HepG2 (cell line): Measurements from ENCODE around the gene KSR1. TPM values are rescaled to one million over a fixed set of nuclear protein-coding genes. Genes with fewer than 3 reads are reported as not detected.

ENCODE experiments used
- ATAC-seq: fragments of 200-7000 bp; cut with Tn5 transposase; 3 replicates; pipeline ENCODE4 v1.9.1; 2020; ENCODE audit warnings: mild to moderate bottlenecking, moderate library complexity
- BruUV-seq: library from RNA; stranded (reverse); fragments of 400-500 nt; replicated peaks from 2 replicates; lab custom pipeline; 2021; lab: Mats Ljungman, UMichigan
- CTCF ChIA-PET: fragments of 300-600 bp; formaldehyde crosslinking; extraction: SDS; loops from one replicate; lab custom pipeline; 2021; ENCODE audit warnings: low total read pairs, inconsistent platforms, low intra/inter-chr PET ratio; lab: Yijun Ruan, JAX
- POLR2A ChIA-PET: fragments of 350-600 bp; sonication (Branson Sonifier 250); formaldehyde crosslinking; loops from one replicate; lab custom pipeline; 2020; ENCODE audit warnings: antibody characterized with exemption, inconsistent platforms; lab: Yijun Ruan, JAX
- DNase-seq: peaks from one replicate; pipeline ENCODE4 v3.0.0-alpha.2; 2015; ENCODE audit warnings: low spot score
- FAIRE-seq: peaks from 3 replicates; lab custom pipeline; 2011; peaks lifted over from hg19 to GRCh38; lab: Jason Lieb, UNC
- H2AFZ ChIP-seq: one replicate; pipeline ENCODE4 v1.6.1; 2011; ENCODE audit warnings: low read length, inconsistent platforms
- H3K27ac ChIP-seq: fragments of 300-600 bp; 3 replicates; pipeline ENCODE4 v1.8.0; 2011; ENCODE audit warnings: mixed run types, mild to moderate bottlenecking, mixed read lengths, low read length, inconsistent platforms; ENCODE audit not compliant: insufficient read depth; ENCODE audit errors: extremely low read length
- H3K27me3 ChIP-seq, 2 experiments: fragments of 200-600 bp in 1 of 2; 2 replicates in 1 of 2; 3 replicates in 1 of 2; pipeline versions ENCODE4 v1.6.0 to v1.8.0; 2011; ENCODE audit warnings: low read length in 2 of 2, mild to moderate bottlenecking in 2 of 2, moderate library complexity in 2 of 2, inconsistent platforms in 1 of 2; ENCODE audit not compliant: insufficient read depth in 2 of 2, control insufficient read depth in 1 of 2
- H3K36me3 ChIP-seq, 2 experiments: fragments of 200-600 bp in 1 of 2; replicated peaks in 1 of 2; 2 replicates in 1 of 2; 3 replicates in 1 of 2; pipeline versions ENCODE4 v1.5.1 to v1.8.0; 2011; ENCODE audit warnings: low read length in 2 of 2, inconsistent platforms in 1 of 2; ENCODE audit not compliant: insufficient read depth in 2 of 2, control insufficient read depth in 1 of 2
- H3K4me1 ChIP-seq: 2 replicates; pipeline ENCODE4 v1.5.1; 2012; ENCODE audit warnings: low read length, inconsistent platforms; ENCODE audit not compliant: insufficient read depth
- H3K4me2 ChIP-seq: 2 replicates; pipeline ENCODE4 v1.6.0; 2011; ENCODE audit warnings: low read depth, low read length, inconsistent platforms
- H3K4me3 ChIP-seq, 3 experiments: fragments of 200-600 bp in 1 of 3; sonication (generic), shearing (Covaris generic) in 1 of 3; replicated peaks in 1 of 3; 2 replicates each; pipeline ENCODE4 v1.5.1; 2011 to 2016; ENCODE audit warnings: low read length in 3 of 3, inconsistent platforms in 2 of 3, low read depth in 2 of 3, mild to moderate bottlenecking in 2 of 3, control low read depth in 1 of 3, mixed read lengths in 1 of 3; ENCODE audit not compliant: insufficient read depth in 1 of 3
- H3K79me2 ChIP-seq: one replicate; pipeline ENCODE4 v1.6.1; 2011; ENCODE audit warnings: low read length, inconsistent platforms; ENCODE audit not compliant: insufficient read depth
- H3K9ac ChIP-seq: 2 replicates; pipeline ENCODE4 v1.6.0; 2011; ENCODE audit warnings: mild to moderate bottlenecking, low read depth, low read length, inconsistent platforms; ENCODE audit not compliant: insufficient read depth
- H3K9me3 ChIP-seq: 2 replicates; pipeline ENCODE4 v1.5.1; 2012; ENCODE audit warnings: mild to moderate bottlenecking, low read length
- H4K20me1 ChIP-seq: 2 replicates; pipeline ENCODE4 v1.6.0; 2011; ENCODE audit warnings: inconsistent platforms, mild to moderate bottlenecking, low read length, moderate library complexity; ENCODE audit not compliant: insufficient read depth
- ADNP ChIP-seq: sonication (generic); formaldehyde crosslinking; IDR thresholded peaks from 2 replicates; pipeline ENCODE4 v1.4.0; 2020; ENCODE audit warnings: missing genetic modification reagents
- ATF7-NPFF ChIP-seq: sonication (generic); formaldehyde crosslinking; IDR thresholded peaks from 2 replicates; pipeline ENCODE4 v1.8.1; 2023; ENCODE audit warnings: mild to moderate bottlenecking, low read depth, missing genetic modification reagents, moderate library complexity
- GABPA ChIP-seq, 2 experiments: IDR thresholded peaks; 2 replicates each; pipeline ENCODE4 v1.6.1; 2011 to 2016; ENCODE audit warnings: low read depth in 2 of 2, low read length in 1 of 2, missing biosample characterization in 1 of 2, missing genetic modification characterization in 1 of 2
- GMEB2 ChIP-seq: IDR thresholded peaks from 2 replicates; pipeline ENCODE4 v1.6.1; 2016; ENCODE audit warnings: missing biosample characterization, missing genetic modification reagents, low read depth
- MXD3 ChIP-seq: IDR thresholded peaks from 2 replicates; pipeline ENCODE4 v1.6.1; 2016; ENCODE audit warnings: mild to moderate bottlenecking, missing biosample characterization, missing genetic modification reagents
- NR1H2 ChIP-seq: sonication (generic); formaldehyde crosslinking; IDR thresholded peaks from 2 replicates; pipeline ENCODE4 v1.8.1; 2022; ENCODE audit warnings: low read depth, missing genetic modification reagents, borderline replicate concordance
- TAF15 ChIP-seq: fragments of 200-400 bp; formaldehyde crosslinking; IDR thresholded peaks from one replicate; pipeline ENCODE4 v1.6.1; 2018; ENCODE audit warnings: mild to moderate bottlenecking, low read depth, low read length; ENCODE audit not compliant: poor library complexity, severe bottlenecking
- TBP ChIP-seq: sonication (generic); formaldehyde crosslinking; IDR thresholded peaks from 2 replicates; pipeline ENCODE4 v1.5.0; 2020; ENCODE audit warnings: missing genetic modification reagents
- TFAP4 ChIP-seq: sonication (generic); IDR thresholded peaks from 2 replicates; pipeline ENCODE4 v1.6.1; 2016; ENCODE audit warnings: low read depth, borderline replicate concordance
- TFDP1 ChIP-seq: IDR thresholded peaks from 2 replicates; pipeline ENCODE4 v1.6.1; 2016; ENCODE audit warnings: missing compliant biosample characterization, missing genetic modification reagents, borderline replicate concordance
- ZNF121 ChIP-seq: sonication (generic); formaldehyde crosslinking; IDR thresholded peaks from 2 replicates; pipeline ENCODE4 v1.5.0; 2020; ENCODE audit warnings: mild to moderate bottlenecking, missing genetic modification reagents
- ZNF264 ChIP-seq: sonication (generic); formaldehyde crosslinking; IDR thresholded peaks from 2 replicates; pipeline ENCODE4 v1.4.0; 2020; ENCODE audit warnings: missing genetic modification reagents
- ZNF367 ChIP-seq: sonication (generic); formaldehyde crosslinking; IDR thresholded peaks from 2 replicates; pipeline ENCODE4 v1.4.0; 2020; ENCODE audit warnings: missing genetic modification reagents, borderline replicate concordance
- ZNF562 ChIP-seq: sonication (generic); formaldehyde crosslinking; IDR thresholded peaks from 2 replicates; pipeline ENCODE4 v1.8.0; 2022; ENCODE audit warnings: missing genetic modification reagents, borderline replicate concordance
- ZNF605 ChIP-seq: sonication (generic); formaldehyde crosslinking; IDR thresholded peaks from 2 replicates; pipeline ENCODE4 v1.8.0; 2022; ENCODE audit warnings: mild to moderate bottlenecking, missing genetic modification reagents
- ZNF703 ChIP-seq: sonication (generic); formaldehyde crosslinking; IDR thresholded peaks from 2 replicates; pipeline ENCODE4 v1.5.1; 2020; ENCODE audit warnings: missing genetic modification reagents, mild to moderate bottlenecking, moderate library complexity, borderline replicate concordance
- ZNF773 ChIP-seq: sonication (generic); formaldehyde crosslinking; IDR thresholded peaks from 2 replicates; pipeline ENCODE4 v1.4.0; 2020; ENCODE audit warnings: missing genetic modification reagents, borderline replicate concordance
- ZSCAN30 ChIP-seq: sonication (generic); formaldehyde crosslinking; IDR thresholded peaks from 2 replicates; pipeline ENCODE4 v1.5.0; 2020; ENCODE audit warnings: mild to moderate bottlenecking, missing genetic modification reagents
- WGBS: methylation state at CpG from one replicate; pipeline ENCODE4 v1.1.6; 2017; ENCODE audit warnings: low lambda C conversion rate; 5-methylcytosine and 5-hydroxymethylcytosine counted together
- in situ Hi-C: cut with HindIII; loops from 2 replicates; pipeline ENCODE4 v1.10.0; 2017; ENCODE audit warnings: low pct_unique_long_range_greater_than_20kb; ENCODE audit not compliant: extremely low pct_ligation_motif_present
- intact Hi-C: fragments of 100-400 bp; cut with micrococcal nuclease; formaldehyde crosslinking; loops from one replicate; pipeline ENCODE4 v1.10.0; 2022; ENCODE audit not compliant: unreplicated experiment
- polyA plus RNA-seq, 8 experiments: library from polyadenylated mRNA; depleted of rRNA in 3 of 8; stranded (reverse) in 7 of 8; unstranded in 1 of 8; fragments of >200 nt; fragmentation: Illumina TruSeq in 4 of 8; extraction: Trizol in 4 of 8; gene quantifications; 2 replicates each; pipeline versions ENCODE4 v1.2.1 to v1.2.3, GENCODE V29; 2011 to 2016; ENCODE audit warnings: low read depth in 4 of 8, missing spikeins in 1 of 8, mixed read lengths in 1 of 8; ENCODE audit not compliant: insufficient read depth in 1 of 8
- total RNA-seq, 5 experiments: library from RNA; depleted of rRNA; stranded (reverse); fragments of >200 nt; fragmentation: Illumina TruSeq; extraction: Trizol; gene quantifications; 2 replicates each; pipeline ENCODE4 v1.2.3, GENCODE V29; 2016; ENCODE audit warnings: low read depth in 1 of 5

KSR1 gene
- total and polyA plus RNA-seq, 2 of the 13 experiments (the other 11 are each of a cell fraction or from before 2014, with no cell fraction given): 10.1 to 16.6 TPM

- Histone ChIP-seq H2AFZ (no peak overlapping the region), H3K4me3 (no peak overlapping the region), H4K20me1 (no peaks in the 10 kb centered on the region), H3K4me1 (no peaks in the 10 kb centered on the region), H3K27me3 (no peaks in the 10 kb centered on the region), H3K4me2 (no peak overlapping the region), H3K79me2 (no peaks in the 10 kb centered on the region), H3K27ac (no peak overlapping the region), H3K9me3 (no peaks in the 10 kb centered on the region), H3K36me3 (peaks cover 12 to 50% of the 10 kb centered on the region in 2 experiments), H3K9ac (no peak overlapping the region)
- ChIA-PET CTCF (no interaction called here), POLR2A (no interaction called here)
- in situ Hi-C loops (no loop called here), intact Hi-C loops (no loop called here)
- ATAC-seq (no peak), FAIRE-seq (no peak), DNase-seq (no peak)
- BruUV-seq: no TSS peak
- TF ChIP-seq ZNF367 (CRISPR knock-in tag) (no peak), ZNF773 (CRISPR knock-in tag) (no peak), TBP (CRISPR knock-in tag) (no peak), MXD3 (CRISPR knock-in tag) (no peak), NR1H2 (CRISPR knock-in tag) (no peak), ZNF264 (CRISPR knock-in tag) (no peak), ADNP (CRISPR knock-in tag) (no peak), TFAP4 (no peak), ZNF562 (CRISPR knock-in tag) (no peak), ZNF121 (CRISPR knock-in tag) (no peak), TAF15 (no peak), ZSCAN30 (CRISPR knock-in tag) (no peak), ATF7-NPFF (CRISPR knock-in tag) (no peak), GMEB2 (no peak), ZNF703 (CRISPR knock-in tag) (no peak), GABPA (IDR thresholded peaks at IDR 0.05; ENCODE audit: low read depth, low read length) (no peak), GABPA (CRISPR knock-in tag; IDR thresholded peaks at IDR 0.05; ENCODE audit: low read depth) (no peak), TFDP1 (CRISPR knock-in tag) (no peak), ZNF605 (CRISPR knock-in tag) (no peak)
- 92% methylated on average over 5 of the region's 5 CpGs for WGBS
Observed at GRCh38 chr17:27585792-27586191, 129.5 kb downstream of the KSR1 start.
